HepG2 (cell line): ENCODE results near the gene GPATCH3. TPM values are rescaled to one million over a fixed set of nuclear protein-coding genes. Genes with fewer than 3 reads are reported as not detected.

Experiments used
- FLYWCH1 ChIP-seq: sonication (generic); formaldehyde crosslinking; IDR thresholded peaks from 2 replicates; pipeline ENCODE4 v1.8.1; 2023; ENCODE audit warnings: mild to moderate bottlenecking, missing genetic modification reagents
- HMG20A ChIP-seq: IDR thresholded peaks from 2 replicates; pipeline ENCODE4 v1.6.1; 2016; ENCODE audit warnings: borderline replicate concordance
- NONO ChIP-seq, 2 experiments: fragments of 450-650 bp in 1 of 2; sonication (generic) in 1 of 2; formaldehyde crosslinking in 1 of 2; IDR thresholded peaks in 1 of 2; conservative IDR thresholded peaks in 1 of 2; 2 replicates each; pipeline versions ENCODE4 v1.6.1 to v1.8.0; 2017 to 2022; ENCODE audit warnings: mild to moderate bottlenecking in 1 of 2, missing genetic modification reagents in 1 of 2, moderate library complexity in 1 of 2
- NRL ChIP-seq: sonication (generic); formaldehyde crosslinking; IDR thresholded peaks from 2 replicates; pipeline ENCODE4 v1.5.0; 2020; ENCODE audit warnings: missing genetic modification reagents, mild to moderate bottlenecking, moderate library complexity, borderline replicate concordance
- PAWR ChIP-seq: sonication (generic); formaldehyde crosslinking; IDR thresholded peaks from 2 replicates; pipeline ENCODE4 v1.4.0; 2020; ENCODE audit warnings: missing genetic modification reagents, mild to moderate bottlenecking, borderline replicate concordance
- SMYD3 ChIP-seq: sonication (generic); formaldehyde crosslinking; IDR thresholded peaks from 2 replicates; pipeline ENCODE4 v1.8.1; 2023; ENCODE audit warnings: mild to moderate bottlenecking, missing genetic modification reagents
- SP2 ChIP-seq: sonication (generic); formaldehyde crosslinking; IDR thresholded peaks from 2 replicates; pipeline ENCODE4 v1.5.1; 2020; ENCODE audit warnings: mild to moderate bottlenecking, missing genetic modification reagents
- TEAD3 ChIP-seq: optimal IDR thresholded peaks from 2 replicates; pipeline ENCODE3; 2016; ENCODE audit warnings: borderline replicate concordance
- ZFP36 ChIP-seq: fragments of 150-350 bp; IDR thresholded peaks from 2 replicates; pipeline ENCODE4 v1.6.1; 2018; ENCODE audit warnings: borderline replicate concordance, low read length, low read depth; ENCODE audit not compliant: partially characterized antibody
- ZFP36L2 ChIP-seq: sonication (generic); formaldehyde crosslinking; IDR thresholded peaks from 2 replicates; pipeline ENCODE4 v1.4.0; 2020; ENCODE audit warnings: missing genetic modification reagents
- ZKSCAN8 ChIP-seq: IDR thresholded peaks from 2 replicates; pipeline ENCODE4 v1.6.1; 2016; ENCODE audit warnings: borderline replicate concordance, missing genetic modification reagents, missing compliant biosample characterization
- ZNF232 ChIP-seq: sonication (generic); formaldehyde crosslinking; IDR thresholded peaks from 2 replicates; pipeline ENCODE4 v1.4.0; 2020; ENCODE audit warnings: missing genetic modification reagents, borderline replicate concordance
- ZNF337 ChIP-seq: sonication (generic); formaldehyde crosslinking; IDR thresholded peaks from 2 replicates; pipeline ENCODE4 v1.5.1; 2020; ENCODE audit warnings: missing genetic modification reagents, low read depth, mild to moderate bottlenecking, borderline replicate concordance
- ZNF496 ChIP-seq: sonication (generic); formaldehyde crosslinking; IDR thresholded peaks from 2 replicates; pipeline ENCODE4 v1.8.1; 2023; ENCODE audit warnings: mild to moderate bottlenecking, moderate library complexity, missing genetic modification reagents; ENCODE audit not compliant: insufficient replicate concordance
- ZNF780A ChIP-seq: sonication (generic); formaldehyde crosslinking; IDR thresholded peaks from 2 replicates; pipeline ENCODE4 v1.8.0; 2022; ENCODE audit warnings: mild to moderate bottlenecking, missing genetic modification reagents, moderate library complexity
- polyA plus RNA-seq, 8 experiments: library from polyadenylated mRNA; depleted of rRNA in 3 of 8; stranded (reverse) in 7 of 8; unstranded in 1 of 8; fragments of >200 nt; fragmentation: Illumina TruSeq in 4 of 8; extraction: Trizol in 4 of 8; gene quantifications; 2 replicates each; pipeline versions ENCODE4 v1.2.1 to v1.2.3, GENCODE V29; 2011 to 2016; ENCODE audit warnings: low read depth in 4 of 8, missing spikeins in 1 of 8, mixed read lengths in 1 of 8; ENCODE audit not compliant: insufficient read depth in 1 of 8
- total RNA-seq, 5 experiments: library from RNA; depleted of rRNA; stranded (reverse); fragments of >200 nt; fragmentation: Illumina TruSeq; extraction: Trizol; gene quantifications; 2 replicates each; pipeline ENCODE4 v1.2.3, GENCODE V29; 2016; ENCODE audit warnings: low read depth in 1 of 5
- TF ChIP-seq, protein P1 (sequence below): IDR thresholded peaks from 2 replicates; pipeline ENCODE4 v1.6.1; 2012; ENCODE audit warnings: low read length, improper control_type of control experiment
- TF ChIP-seq, protein P2 (sequence below): sonication (generic); formaldehyde crosslinking; IDR thresholded peaks from 2 replicates; pipeline ENCODE4 v1.5.0; 2020; ENCODE audit warnings: mild to moderate bottlenecking, low read depth, missing genetic modification reagents, borderline replicate concordance
- TF ChIP-seq, protein P3 (sequence below): sonication (generic); formaldehyde crosslinking; IDR thresholded peaks from 2 replicates; pipeline ENCODE4 v1.4.0; 2020; ENCODE audit warnings: missing genetic modification reagents
- TF ChIP-seq, protein P4 (sequence below): sonication (generic); formaldehyde crosslinking; IDR thresholded peaks from 2 replicates; pipeline ENCODE4 v1.5.1; 2020; ENCODE audit warnings: missing genetic modification reagents, mild to moderate bottlenecking, borderline replicate concordance

GPATCH3 gene
- total and polyA plus RNA-seq, 2 of the 13 experiments (the other 11 are each of a cell fraction or from before 2014, with no cell fraction given) = 8.3 to 11.0 TPM

DNA sequence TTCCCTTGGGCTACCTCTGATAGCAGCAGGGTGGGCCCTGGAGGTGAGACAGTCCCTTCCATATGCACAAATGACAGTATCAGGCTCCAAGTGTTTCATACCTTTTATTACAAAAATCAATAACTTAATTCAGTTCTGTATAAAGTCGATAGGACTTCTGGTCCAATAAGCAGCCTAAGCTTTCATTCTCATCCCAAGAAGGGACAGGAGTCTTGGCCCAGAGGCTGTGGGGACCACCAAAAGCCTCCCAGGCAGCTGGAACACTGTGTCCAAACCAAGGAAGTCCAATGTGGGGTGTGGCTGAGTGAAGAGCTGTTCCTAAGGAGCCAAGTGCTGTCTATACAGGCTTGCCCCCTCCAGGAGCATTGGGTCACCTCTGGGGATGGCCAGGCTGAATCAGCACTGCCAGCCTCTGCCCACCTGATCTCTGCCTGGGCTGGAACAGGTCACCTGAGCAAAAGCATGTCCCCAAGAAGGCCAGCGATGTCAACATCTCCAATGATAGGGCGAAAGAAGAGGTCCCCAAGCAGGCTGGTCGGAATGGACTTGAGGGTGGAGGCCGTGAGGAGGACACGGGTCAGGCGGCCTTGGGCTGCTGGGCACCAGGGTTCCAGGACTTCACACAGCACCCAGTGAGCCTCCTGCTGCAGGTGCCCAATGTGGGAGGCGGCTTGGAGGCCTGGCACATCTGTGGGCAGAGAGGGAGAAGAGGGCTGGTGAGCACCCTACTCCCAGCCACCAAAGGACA lies 11.3 kb upstream of the GPATCH3 start (continued):
- no peak for TF ChIP-seq NONO (IDR thresholded peaks at IDR 0.05)
- TF ChIP-seq NONO (CRISPR knock-in tag; conservative IDR thresholded peaks at IDR 0.05) = peak; percentile 65; the same call in 1 of the 2 replicates
- TF ChIP-seq TEAD3 = peak; percentile 38
- no peak for TF ChIP-seq SMYD3 (CRISPR knock-in tag)
- no peak for TF ChIP-seq ZKSCAN8
- TF ChIP-seq, protein P1, sequence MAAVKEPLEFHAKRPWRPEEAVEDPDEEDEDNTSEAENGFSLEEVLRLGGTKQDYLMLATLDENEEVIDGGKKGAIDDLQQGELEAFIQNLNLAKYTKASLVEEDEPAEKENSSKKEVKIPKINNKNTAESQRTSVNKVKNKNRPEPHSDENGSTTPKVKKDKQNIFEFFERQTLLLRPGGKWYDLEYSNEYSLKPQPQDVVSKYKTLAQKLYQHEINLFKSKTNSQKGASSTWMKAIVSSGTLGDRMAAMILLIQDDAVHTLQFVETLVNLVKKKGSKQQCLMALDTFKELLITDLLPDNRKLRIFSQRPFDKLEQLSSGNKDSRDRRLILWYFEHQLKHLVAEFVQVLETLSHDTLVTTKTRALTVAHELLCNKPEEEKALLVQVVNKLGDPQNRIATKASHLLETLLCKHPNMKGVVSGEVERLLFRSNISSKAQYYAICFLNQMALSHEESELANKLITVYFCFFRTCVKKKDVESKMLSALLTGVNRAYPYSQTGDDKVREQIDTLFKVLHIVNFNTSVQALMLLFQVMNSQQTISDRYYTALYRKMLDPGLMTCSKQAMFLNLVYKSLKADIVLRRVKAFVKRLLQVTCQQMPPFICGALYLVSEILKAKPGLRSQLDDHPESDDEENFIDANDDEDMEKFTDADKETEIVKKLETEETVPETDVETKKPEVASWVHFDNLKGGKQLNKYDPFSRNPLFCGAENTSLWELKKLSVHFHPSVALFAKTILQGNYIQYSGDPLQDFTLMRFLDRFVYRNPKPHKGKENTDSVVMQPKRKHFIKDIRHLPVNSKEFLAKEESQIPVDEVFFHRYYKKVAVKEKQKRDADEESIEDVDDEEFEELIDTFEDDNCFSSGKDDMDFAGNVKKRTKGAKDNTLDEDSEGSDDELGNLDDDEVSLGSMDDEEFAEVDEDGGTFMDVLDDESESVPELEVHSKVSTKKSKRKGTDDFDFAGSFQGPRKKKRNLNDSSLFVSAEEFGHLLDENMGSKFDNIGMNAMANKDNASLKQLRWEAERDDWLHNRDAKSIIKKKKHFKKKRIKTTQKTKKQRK = no peak
- no peak for TF ChIP-seq PAWR (CRISPR knock-in tag)
- TF ChIP-seq ZFP36 = no peak
- no peak for TF ChIP-seq ZNF337
- TF ChIP-seq, protein P2, sequence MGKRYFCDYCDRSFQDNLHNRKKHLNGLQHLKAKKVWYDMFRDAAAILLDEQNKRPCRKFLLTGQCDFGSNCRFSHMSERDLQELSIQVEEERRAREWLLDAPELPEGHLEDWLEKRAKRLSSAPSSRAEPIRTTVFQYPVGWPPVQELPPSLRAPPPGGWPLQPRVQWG (CRISPR knock-in tag) = no peak
- TF ChIP-seq ZNF496 (CRISPR knock-in tag) = no peak
- no peak for TF ChIP-seq SP2 (CRISPR knock-in tag)
- TF ChIP-seq ZNF232 = no peak
- no peak for TF ChIP-seq ZFP36L2
- no peak for TF ChIP-seq NRL (CRISPR knock-in tag)
- TF ChIP-seq HMG20A (CRISPR knock-in tag) = no peak
- TF ChIP-seq, protein P3, sequence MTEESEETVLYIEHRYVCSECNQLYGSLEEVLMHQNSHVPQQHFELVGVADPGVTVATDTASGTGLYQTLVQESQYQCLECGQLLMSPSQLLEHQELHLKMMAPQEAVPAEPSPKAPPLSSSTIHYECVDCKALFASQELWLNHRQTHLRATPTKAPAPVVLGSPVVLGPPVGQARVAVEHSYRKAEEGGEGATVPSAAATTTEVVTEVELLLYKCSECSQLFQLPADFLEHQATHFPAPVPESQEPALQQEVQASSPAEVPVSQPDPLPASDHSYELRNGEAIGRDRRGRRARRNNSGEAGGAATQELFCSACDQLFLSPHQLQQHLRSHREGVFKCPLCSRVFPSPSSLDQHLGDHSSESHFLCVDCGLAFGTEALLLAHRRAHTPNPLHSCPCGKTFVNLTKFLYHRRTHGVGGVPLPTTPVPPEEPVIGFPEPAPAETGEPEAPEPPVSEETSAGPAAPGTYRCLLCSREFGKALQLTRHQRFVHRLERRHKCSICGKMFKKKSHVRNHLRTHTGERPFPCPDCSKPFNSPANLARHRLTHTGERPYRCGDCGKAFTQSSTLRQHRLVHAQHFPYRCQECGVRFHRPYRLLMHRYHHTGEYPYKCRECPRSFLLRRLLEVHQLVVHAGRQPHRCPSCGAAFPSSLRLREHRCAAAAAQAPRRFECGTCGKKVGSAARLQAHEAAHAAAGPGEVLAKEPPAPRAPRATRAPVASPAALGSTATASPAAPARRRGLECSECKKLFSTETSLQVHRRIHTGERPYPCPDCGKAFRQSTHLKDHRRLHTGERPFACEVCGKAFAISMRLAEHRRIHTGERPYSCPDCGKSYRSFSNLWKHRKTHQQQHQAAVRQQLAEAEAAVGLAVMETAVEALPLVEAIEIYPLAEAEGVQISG (CRISPR knock-in tag) = no peak
- no peak for TF ChIP-seq ZNF780A (CRISPR knock-in tag)
- TF ChIP-seq, protein P4, sequence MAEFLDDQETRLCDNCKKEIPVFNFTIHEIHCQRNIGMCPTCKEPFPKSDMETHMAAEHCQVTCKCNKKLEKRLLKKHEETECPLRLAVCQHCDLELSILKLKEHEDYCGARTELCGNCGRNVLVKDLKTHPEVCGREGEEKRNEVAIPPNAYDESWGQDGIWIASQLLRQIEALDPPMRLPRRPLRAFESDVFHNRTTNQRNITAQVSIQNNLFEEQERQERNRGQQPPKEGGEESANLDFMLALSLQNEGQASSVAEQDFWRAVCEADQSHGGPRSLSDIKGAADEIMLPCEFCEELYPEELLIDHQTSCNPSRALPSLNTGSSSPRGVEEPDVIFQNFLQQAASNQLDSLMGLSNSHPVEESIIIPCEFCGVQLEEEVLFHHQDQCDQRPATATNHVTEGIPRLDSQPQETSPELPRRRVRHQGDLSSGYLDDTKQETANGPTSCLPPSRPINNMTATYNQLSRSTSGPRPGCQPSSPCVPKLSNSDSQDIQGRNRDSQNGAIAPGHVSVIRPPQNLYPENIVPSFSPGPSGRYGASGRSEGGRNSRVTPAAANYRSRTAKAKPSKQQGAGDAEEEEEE (CRISPR knock-in tag) = no peak
- no peak for TF ChIP-seq FLYWCH1 (CRISPR knock-in tag)
